Measurements from ENCODE around the gene ADARB2.

The ADARB2 gene

DNA sequence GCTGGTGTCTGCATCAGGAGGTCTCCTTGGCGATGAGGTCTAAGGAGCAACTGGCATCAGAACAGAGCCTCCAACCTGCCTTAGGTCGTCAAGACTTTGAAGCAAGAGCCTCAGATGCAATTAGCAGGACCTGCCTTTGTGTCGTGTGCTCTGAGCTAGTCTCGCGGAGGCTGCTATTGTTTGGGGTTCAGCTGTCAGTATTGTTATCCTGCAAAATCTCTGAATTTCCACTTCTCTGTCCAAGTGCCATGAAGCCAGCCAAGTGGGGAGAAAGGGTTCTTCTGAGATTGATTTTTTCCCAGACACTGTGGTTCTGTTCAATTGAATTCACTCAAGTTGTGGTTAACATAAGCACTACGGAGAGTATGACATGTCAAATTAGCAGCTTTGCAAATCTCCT, 78.7 kb downstream of the ADARB2 start:
- H3K27ac ChIP-seq (replicated peaks), result no peak overlapping the region
- TF ChIP-seq, protein P1, sequence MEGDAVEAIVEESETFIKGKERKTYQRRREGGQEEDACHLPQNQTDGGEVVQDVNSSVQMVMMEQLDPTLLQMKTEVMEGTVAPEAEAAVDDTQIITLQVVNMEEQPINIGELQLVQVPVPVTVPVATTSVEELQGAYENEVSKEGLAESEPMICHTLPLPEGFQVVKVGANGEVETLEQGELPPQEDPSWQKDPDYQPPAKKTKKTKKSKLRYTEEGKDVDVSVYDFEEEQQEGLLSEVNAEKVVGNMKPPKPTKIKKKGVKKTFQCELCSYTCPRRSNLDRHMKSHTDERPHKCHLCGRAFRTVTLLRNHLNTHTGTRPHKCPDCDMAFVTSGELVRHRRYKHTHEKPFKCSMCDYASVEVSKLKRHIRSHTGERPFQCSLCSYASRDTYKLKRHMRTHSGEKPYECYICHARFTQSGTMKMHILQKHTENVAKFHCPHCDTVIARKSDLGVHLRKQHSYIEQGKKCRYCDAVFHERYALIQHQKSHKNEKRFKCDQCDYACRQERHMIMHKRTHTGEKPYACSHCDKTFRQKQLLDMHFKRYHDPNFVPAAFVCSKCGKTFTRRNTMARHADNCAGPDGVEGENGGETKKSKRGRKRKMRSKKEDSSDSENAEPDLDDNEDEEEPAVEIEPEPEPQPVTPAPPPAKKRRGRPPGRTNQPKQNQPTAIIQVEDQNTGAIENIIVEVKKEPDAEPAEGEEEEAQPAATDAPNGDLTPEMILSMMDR (IDR thresholded peaks at IDR 0.05; ENCODE audit: insufficient read depth, low read length), result no peak
- TF ChIP-seq POLR2AphosphoS5 (IDR thresholded peaks at IDR 0.05; ENCODE audit: low read depth) (no peak), SPI1 (IDR thresholded peaks at IDR 0.05; ENCODE audit: borderline replicate concordance, low read depth) (no peak), GABPA (IDR thresholded peaks at IDR 0.05; ENCODE audit: low read depth) (no peak)
- TF ChIP-seq, protein P2, sequence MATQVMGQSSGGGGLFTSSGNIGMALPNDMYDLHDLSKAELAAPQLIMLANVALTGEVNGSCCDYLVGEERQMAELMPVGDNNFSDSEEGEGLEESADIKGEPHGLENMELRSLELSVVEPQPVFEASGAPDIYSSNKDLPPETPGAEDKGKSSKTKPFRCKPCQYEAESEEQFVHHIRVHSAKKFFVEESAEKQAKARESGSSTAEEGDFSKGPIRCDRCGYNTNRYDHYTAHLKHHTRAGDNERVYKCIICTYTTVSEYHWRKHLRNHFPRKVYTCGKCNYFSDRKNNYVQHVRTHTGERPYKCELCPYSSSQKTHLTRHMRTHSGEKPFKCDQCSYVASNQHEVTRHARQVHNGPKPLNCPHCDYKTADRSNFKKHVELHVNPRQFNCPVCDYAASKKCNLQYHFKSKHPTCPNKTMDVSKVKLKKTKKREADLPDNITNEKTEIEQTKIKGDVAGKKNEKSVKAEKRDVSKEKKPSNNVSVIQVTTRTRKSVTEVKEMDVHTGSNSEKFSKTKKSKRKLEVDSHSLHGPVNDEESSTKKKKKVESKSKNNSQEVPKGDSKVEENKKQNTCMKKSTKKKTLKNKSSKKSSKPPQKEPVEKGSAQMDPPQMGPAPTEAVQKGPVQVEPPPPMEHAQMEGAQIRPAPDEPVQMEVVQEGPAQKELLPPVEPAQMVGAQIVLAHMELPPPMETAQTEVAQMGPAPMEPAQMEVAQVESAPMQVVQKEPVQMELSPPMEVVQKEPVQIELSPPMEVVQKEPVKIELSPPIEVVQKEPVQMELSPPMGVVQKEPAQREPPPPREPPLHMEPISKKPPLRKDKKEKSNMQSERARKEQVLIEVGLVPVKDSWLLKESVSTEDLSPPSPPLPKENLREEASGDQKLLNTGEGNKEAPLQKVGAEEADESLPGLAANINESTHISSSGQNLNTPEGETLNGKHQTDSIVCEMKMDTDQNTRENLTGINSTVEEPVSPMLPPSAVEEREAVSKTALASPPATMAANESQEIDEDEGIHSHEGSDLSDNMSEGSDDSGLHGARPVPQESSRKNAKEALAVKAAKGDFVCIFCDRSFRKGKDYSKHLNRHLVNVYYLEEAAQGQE (IDR thresholded peaks at IDR 0.05; ENCODE audit: insufficient replicate concordance, low read depth), result no peak
- no peak for DNase-seq (ENCODE audit: low read depth in 1 of 2, low spot score in 1 of 2)
- no peaks in the 10 kb centered on the region for H3K27me3 ChIP-seq (ENCODE audit: insufficient read depth, poor library complexity, severe bottlenecking)
- no peak overlapping the region for H3K4me3 ChIP-seq (replicated peaks; ENCODE audit: insufficient read depth, low read length)

GRCh38 chr10:1657479-1657878, 79.8 kb downstream of the ADARB2 start:
- Histone ChIP-seq H3K27ac (replicated peaks) (no peak overlapping the region), H3K4me3 (replicated peaks; ENCODE audit: insufficient read depth, low read length) (no peak overlapping the region), H3K27me3 (ENCODE audit: insufficient read depth, poor library complexity, severe bottlenecking) (no peaks in the 10 kb centered on the region)
- TF ChIP-seq, protein P1 (IDR thresholded peaks at IDR 0.05; ENCODE audit: insufficient read depth, low read length), result no peak
- no peak for DNase-seq (ENCODE audit: low read depth in 1 of 2, low spot score in 1 of 2)

GRCh38 chr10:1655367-1655766, 82.0 kb downstream of the ADARB2 start:
- TF ChIP-seq, protein P2 (IDR thresholded peaks at IDR 0.05; ENCODE audit: insufficient replicate concordance, low read depth), result no peak
- no peak for DNase-seq (ENCODE audit: low read depth in 1 of 2, low spot score in 1 of 2)
- Histone ChIP-seq H3K27ac (replicated peaks) (no peak overlapping the region), H3K4me3 (replicated peaks; ENCODE audit: insufficient read depth, low read length) (no peak overlapping the region), H3K27me3 (ENCODE audit: insufficient read depth, poor library complexity, severe bottlenecking) (no peaks in the 10 kb centered on the region)

DNA sequence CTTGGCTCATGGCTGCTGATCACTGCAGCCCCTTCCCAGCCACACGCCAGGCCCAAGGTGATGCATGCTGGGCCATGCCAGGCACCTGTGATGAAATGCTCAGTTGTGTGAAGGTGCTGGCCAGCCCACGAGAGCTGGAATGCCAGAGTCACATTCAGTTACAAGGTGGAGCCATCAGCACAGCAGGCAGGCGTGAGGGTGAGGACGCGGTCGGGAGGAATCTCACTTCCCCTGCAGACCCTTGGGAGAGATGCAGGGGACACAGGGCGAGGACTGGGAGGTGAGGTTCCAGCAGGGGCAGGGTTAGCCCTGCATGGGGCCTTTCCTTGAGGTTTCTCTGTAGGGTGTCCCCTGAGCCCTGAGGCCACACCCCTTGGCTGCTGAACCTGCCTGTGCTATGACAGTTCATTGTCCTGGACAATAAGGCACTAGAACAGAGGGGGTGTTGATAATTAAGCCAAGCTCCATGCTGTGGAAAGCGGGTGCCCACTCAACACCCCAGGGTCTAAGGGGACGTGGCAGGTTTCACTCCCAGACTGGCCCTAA, 82.4 kb downstream of the ADARB2 start:
- DNase-seq (ENCODE audit: low read depth in 1 of 2, low spot score in 1 of 2), result no peak
- TF ChIP-seq SPI1 (IDR thresholded peaks at IDR 0.05; ENCODE audit: borderline replicate concordance, low read depth), result no peak
- no peak overlapping the region for H3K4me3 ChIP-seq (replicated peaks; ENCODE audit: insufficient read depth, low read length)
- no peak overlapping the region for H3K27ac ChIP-seq (replicated peaks)
- H3K27me3 ChIP-seq (ENCODE audit: insufficient read depth, poor library complexity, severe bottlenecking), result no peaks in the 10 kb centered on the region

GRCh38 chr10:1654247-1654646, 83.1 kb downstream of the ADARB2 start:
- Histone ChIP-seq H3K27me3 (ENCODE audit: insufficient read depth, poor library complexity, severe bottlenecking) (no peaks in the 10 kb centered on the region), H3K4me3 (replicated peaks; ENCODE audit: insufficient read depth, low read length) (no peak overlapping the region), H3K27ac (replicated peaks) (no peak overlapping the region)
- TF ChIP-seq POLR2AphosphoS5 (IDR thresholded peaks at IDR 0.05; ENCODE audit: low read depth), result no peak
- TF ChIP-seq, protein P1 (IDR thresholded peaks at IDR 0.05; ENCODE audit: insufficient read depth, low read length), result no peak
- TF ChIP-seq SPI1 (IDR thresholded peaks at IDR 0.05; ENCODE audit: borderline replicate concordance, low read depth), result no peak
- TF ChIP-seq, protein P2 (IDR thresholded peaks at IDR 0.05; ENCODE audit: insufficient replicate concordance, low read depth), result no peak
- no peak for TF ChIP-seq GABPA (IDR thresholded peaks at IDR 0.05; ENCODE audit: low read depth)
- no peak for DNase-seq (ENCODE audit: low read depth in 1 of 2, low spot score in 1 of 2)

Measured in HL-60 (cell line).